22Rv1 (cell line): ENCODE data around the gene STAT5A.
"Not testable (repeated sequence)": the region's sequence is repeated elsewhere in the genome, so short reads cannot be mapped to it uniquely, and the experiment has no call there.

Experiments
- H3K27ac ChIP-seq: fragments of 450-650 bp; 2 replicates; pipeline ENCODE4 v1.5.1; 2017
- CTCF ChIP-seq: fragments of 450-650 bp; IDR thresholded peaks from 2 replicates; pipeline ENCODE4 v1.5.1; 2017; ENCODE audit warnings: mild to moderate bottlenecking
- ZFX ChIP-seq: fragments of 450-650 bp; IDR thresholded peaks from 2 replicates; pipeline ENCODE4 v1.6.1; 2017; ENCODE audit warnings: antibody characterized with exemption, borderline replicate concordance

The STAT5A gene

GRCh38 chr17:42312285-42313130 lies 24.2 kb downstream of the STAT5A start:
- TF ChIP-seq CTCF, result peak; percentile 88
- no peak for TF ChIP-seq ZFX
- H3K27ac ChIP-seq, result no peak overlapping the region

GRCh38 chr17:42313389-42313772 lies 25.1 kb downstream of the STAT5A start:
- no peak for TF ChIP-seq ZFX
- H3K27ac ChIP-seq, result no peak overlapping the region

GRCh38 chr17:42313773-42314566 lies 25.7 kb downstream of the STAT5A start:
- TF ChIP-seq CTCF, result no peak
- TF ChIP-seq ZFX, result no peak
- H3K27ac ChIP-seq, result no peak overlapping the region

GRCh38 chr17:42315402-42316156 lies 27.3 kb downstream of the STAT5A start:
- no peak overlapping the region for H3K27ac ChIP-seq
- TF ChIP-seq CTCF (no peak), ZFX (no peak)

GRCh38 chr17:42316755-42317154 lies 28.5 kb downstream of the STAT5A start:
- TF ChIP-seq ZFX (no peak), CTCF (no peak)
- H3K27ac ChIP-seq, result no peak overlapping the region

- no peak overlapping the region for H3K27ac ChIP-seq
- TF ChIP-seq ZFX, result no peak
These were observed 29.1 kb downstream of the STAT5A start for GRCh38 chr17:42317266-42317845.

GRCh38 chr17:42317967-42318366 lies 29.7 kb downstream of the STAT5A start:
- H3K27ac ChIP-seq, result not testable (repeated sequence)

GRCh38 chr17:42321555-42321954 lies 33.3 kb downstream of the STAT5A start:
- no peak for TF ChIP-seq ZFX
- TF ChIP-seq CTCF, result no peak
- no peak overlapping the region for H3K27ac ChIP-seq
